HG03045 (cell line): ENCODE data around the gene C5orf46.

Experiments
- ATAC-seq: cut with Tn5 transposase; IDR thresholded peaks from one replicate; pipeline ENCODE4 v1.9.1; 2021; ENCODE audit warnings: mild to moderate bottlenecking, moderate library complexity; ENCODE audit not compliant: unreplicated experiment

Gene C5orf46

DNA sequence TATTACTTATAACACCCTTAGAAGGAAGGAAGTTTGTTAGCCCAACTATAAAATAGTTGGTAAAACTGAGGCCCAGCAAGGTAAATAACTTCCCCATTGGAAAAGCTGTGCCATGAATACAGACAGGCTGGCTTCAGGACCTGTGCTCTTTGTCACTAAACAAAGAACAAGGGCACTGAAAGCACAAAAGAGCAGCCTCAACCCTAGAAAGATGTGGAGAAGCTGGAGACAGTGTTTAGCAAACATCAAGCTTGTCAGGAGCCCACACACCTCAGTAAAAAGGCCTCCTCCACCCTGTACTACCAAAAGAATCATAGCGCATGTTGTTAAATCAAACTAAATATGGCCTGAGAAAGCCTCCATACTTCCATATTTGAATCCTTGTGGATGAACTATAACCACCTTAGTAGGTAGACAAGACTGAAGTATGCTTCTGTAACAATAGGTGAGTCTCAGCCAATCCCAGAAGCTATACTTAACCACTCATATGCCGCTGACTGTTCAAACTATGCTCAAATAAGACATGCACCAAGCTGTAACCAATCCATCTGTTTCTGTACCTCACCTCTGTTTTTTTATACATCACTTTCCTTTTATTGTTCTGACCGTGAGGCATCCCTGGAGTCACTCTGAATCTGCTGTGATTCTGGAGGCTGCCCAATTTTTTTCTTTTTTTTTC lies 46.2 kb downstream of the C5orf46 start:
- ATAC-seq = no peak

DNA sequence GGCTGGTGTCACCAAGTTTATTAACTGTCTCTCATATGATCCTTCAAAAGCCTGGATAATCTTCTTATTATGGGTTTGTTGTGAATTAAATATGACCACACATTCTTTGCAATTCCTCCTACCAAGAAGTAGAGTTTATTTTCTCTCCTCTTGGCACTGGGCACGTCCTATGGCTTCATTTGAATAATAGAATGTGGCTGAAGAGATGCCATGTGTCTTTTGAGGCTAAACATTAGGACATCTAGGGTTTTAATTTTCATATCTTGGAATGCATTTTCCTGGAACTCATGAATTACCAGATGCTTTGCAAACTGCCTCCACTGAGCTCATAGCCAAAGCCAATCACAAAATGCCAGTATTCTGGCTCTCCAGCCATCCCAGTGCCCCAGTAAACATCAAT lies 47.8 kb downstream of the C5orf46 start:
- ATAC-seq = no peak

DNA sequence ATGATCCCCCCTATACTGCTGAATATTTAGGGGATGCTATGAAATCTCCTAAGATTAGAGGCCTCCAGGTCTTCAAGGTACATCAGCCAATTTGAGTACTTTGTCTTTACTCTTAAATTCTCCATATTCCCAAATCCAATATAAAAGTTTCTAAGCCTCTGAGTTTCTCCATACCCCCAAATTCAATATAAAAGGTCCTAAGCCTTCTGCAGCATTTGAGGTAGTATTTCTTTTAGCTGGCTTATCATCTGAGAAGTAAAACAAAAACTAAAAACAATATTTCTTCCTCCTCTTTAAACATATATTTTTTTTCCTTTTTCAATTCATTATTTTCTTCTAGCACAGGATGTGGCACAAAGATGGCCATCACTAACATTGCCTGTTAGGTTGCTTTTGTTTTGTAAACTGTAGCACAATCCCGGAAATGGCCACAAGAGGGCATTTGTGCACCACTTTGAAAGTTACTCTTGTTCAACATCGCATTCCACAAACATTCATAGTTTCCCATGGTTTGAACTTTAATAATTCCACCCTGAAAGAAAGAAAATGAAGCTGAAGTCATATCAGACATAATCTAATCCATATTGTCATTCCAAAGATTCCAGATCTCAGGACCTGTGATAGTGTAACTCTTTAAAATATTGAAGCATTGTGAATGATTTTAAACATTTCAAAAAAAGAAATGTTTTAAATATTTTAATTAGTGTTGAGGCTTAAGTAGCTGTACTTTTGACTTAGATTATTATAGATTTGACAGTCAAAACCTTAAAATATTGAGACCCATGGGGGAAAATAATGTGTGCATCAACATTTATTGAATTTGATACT lies 48.8 kb downstream of the C5orf46 start:
- ATAC-seq = peak; percentile 72

DNA sequence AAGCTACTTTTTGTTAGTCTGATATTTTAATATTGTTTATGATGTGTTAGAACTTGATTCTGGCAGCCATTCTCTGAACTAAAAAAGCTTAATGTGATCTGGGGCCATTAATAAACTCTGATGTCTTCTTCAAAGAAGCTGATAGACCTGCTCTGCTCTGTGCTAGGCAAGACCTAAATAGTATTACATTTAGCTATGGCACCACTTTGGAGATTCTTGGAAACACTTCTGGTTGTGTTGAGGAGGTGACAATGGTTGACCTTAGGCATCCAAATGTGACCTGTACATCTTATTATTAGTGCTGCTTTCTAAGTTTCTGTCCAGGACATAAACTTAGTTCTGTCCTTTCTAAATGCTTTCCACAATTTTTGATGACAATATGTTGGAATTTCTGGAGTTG lies 49.5 kb downstream of the C5orf46 start:
- no peak for ATAC-seq

DNA sequence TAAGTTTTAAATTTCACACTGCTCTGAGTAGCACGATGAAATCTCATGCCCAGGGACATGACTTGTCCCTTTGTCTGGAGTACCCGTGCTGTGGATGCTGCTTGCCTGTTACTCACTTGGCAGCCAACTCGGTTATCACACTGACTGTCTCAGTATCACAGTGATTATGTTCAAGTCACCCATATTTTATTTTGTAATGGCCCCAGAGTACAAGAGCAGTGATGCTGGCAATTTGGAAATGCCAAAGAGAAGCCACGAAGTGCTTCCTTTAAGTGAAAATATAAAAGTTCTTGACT lies 50.6 kb downstream of the C5orf46 start:
- no peak for ATAC-seq

DNA sequence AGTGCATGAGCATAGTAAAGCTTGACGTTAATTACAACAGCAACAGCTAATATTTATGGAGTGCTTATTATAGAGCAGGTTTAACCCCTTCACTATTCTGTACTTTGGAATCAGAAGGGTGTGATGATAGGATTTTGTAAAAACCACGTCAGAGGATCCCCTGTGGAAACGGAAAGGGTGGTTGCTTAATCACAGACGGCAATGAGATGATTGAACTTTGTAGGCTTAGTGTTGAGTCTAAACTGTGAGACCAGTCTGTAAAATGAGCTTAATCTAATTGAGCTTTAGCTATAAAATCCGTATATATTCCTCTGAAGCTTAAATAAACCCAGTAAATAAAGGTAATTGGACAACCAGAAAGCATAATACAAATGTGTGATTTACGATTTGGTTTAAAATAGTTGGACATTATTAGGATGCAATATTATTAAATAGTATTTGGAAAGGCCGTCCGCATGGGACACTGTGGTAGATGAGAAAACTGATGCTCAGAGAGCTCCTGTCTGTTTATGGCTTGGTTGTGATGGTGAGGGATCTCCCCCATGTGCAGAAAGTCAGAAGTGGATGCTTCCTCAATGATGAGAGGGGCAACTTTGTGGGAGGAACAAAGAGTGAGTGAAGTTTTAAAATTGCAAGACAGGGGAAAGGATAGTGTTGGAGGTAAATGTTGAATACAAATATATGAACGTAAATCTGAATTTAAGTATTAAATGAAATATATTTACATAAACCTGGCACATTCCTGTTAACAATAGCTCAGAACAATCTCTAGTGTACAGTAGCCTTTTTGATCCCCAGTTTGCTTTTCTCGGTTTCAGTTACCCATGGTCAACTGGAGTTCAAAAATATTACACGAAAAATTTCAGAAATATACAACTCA lies 51.2 kb downstream of the C5orf46 start:
- no peak for ATAC-seq

DNA sequence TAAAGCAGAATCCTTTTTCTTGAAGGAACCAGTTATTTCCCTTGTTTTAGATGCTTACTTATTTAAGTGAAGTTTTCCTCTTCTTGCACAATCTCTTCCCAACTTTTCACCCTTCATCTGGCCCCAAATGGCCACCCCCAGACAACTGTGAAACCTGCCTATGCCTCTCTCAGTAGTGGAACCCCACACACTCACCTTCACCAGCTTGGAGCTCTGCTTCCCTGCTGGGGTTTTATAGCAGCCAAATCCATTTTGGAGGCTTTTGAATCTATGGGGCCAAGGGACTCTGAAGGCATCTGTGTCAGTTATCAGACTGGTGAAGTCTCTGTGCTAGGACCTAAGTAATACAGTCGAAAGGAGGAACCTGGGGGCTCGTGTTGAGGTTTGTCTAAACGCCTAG lies 52.0 kb downstream of the C5orf46 start:
- ATAC-seq = no peak

DNA sequence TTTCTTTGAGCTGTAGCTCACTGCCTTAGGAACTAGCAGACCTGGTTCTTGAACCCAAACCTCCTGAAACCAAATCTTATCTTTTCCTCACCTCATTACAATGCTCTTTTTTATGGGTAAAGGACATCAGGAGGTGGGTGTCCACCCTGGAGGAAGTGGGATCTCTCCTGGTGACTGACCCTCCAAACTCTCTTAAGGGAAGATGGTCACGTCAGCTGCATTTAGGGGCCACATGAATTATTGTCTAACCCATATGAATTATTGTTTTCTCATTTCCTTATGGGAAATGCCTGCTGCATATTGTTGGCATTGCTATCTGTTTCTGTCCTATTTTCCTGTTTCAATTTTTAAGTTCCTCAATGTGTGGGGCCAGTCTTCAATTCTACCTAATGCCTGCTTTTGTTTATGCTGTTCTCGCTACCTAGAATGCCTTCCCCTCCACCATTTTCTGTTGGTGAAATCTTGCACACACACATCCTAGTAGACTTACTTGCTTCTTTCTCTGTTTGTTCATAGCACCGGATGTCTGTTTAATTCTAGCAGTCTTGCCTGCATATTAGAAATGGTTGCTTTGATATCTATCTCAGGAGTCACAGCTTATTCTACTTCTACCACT lies 52.9 kb downstream of the C5orf46 start:
- no peak for ATAC-seq

GRCh38 chr5:147852365-147852764 lies 54.0 kb downstream of the C5orf46 start:
- no peak for ATAC-seq

GRCh38 chr5:147851578-147851977 lies 54.8 kb downstream of the C5orf46 start:
- ATAC-seq = no peak

- ATAC-seq = no peak
Observed at GRCh38 chr5:147849226-147849625, 57.1 kb downstream of the C5orf46 start.

DNA sequence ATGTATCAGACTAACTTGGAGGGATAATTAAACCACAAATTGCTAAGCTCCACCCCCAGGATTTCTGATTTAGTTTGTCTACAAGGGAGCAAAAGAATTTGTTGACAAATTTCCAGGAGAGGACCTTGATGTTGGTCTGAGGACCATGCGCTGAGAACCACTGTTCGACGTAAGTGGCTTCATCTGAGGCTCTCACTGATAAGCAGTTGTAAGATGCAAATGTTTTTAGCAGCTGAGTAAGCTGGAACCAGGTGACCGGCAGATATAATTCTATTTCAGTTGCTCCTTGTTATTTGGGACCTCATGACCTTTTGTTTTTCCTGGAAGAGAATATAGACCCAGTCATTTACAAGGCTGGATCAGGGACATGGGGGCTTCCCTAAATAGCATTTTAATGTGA lies 60.7 kb downstream of the C5orf46 start:
- ATAC-seq = no peak

- ATAC-seq = no peak
Observed at GRCh38 chr5:147844846-147845245, 61.5 kb downstream of the C5orf46 start.

DNA sequence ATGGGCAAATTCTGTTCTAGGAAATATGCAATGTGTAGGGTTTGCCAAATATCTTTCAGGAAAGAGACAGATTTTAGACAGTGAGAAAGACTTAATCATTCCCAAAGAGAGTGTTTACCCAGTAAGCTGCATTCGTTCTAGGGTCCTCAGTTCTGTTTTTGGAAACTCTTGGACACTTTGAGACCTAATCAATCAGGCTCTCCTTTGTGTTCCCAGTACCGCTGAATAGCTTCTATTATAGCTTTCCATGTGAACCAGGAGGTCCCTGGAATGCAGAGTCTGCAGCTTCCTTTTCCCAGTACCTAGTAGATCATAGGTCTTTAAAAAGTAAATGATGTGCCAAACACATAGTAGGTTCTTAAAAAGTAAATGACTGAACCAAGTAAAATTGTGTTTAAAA lies 63.5 kb downstream of the C5orf46 start:
- ATAC-seq = no peak
